Stimulated activated CD8-positive, alpha-beta memory T cell treated with anti-CD3 and anti-CD28 coated beads, Interleukin-12 subunit alpha, Interleukin-12 subunit beta, amount 100 ng/mL, for 4 hours (primary cell): Measurements from ENCODE around the gene CYP2E1.
"Not testable (repeated sequence)": the region's sequence is repeated elsewhere in the genome, so short reads cannot be mapped to it uniquely, and the experiment has no call there.

Experiments used
- DNase-seq: peaks from one replicate; pipeline ENCODE4 v3.0.0-alpha.2; 2020; ENCODE audit warnings: low read depth

The CYP2E1 gene

DNA sequence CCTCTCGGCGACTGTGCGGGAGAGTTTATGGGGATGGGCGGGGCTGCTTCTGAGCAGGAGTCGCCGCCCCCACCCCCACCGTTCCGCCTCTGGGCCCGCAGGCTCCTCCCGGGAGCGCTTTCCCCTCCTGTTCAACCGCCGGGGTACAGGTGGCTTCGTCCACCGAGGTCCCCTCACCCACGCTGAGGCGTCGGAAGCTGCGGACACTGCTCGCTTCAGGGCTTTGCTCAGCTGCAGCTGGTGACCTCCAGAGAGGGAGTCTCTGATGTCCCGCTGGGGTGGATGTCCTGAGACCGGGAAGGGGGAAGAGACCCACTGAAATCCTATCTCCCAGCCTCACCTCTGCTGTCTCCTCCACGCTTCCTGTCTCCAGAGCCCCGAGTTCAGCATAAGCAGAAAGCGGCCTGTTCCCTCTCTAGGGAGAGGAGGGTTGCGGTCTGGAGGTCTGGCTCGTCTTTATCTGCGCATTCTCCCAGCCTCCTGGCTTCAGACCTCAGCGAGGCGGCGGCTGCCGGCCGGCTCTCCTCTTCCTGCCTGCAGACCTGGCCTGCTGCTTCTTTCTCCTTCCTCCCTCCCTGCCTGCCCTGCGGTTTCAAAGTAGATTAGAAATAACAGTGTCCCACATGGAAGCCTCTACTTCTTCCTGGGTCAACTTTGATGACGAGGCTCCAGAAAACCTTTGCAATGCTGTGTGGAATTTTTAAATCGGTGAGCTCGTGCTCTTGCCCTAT is 1.8 kb downstream of the CYP2E1 start:
- no peak for DNase-seq

DNA sequence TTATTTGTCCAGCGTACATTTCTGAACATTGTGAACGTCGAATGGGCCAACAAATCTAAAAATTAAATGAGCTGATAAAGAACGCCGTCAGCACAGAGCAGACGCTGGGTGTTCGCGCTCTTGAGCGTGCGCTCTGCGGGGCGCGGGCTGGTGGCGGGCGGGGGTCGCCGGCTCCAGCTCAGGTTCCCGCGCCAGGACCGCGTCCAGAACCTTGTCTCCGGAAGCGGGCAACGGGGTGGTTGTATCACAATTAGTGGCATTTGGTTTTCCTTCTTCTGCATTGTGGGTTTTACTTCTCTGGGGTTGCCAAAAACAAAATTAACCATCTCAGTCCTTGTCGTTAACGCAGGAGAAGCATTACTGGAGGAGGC is 2.4 kb downstream of the CYP2E1 start:
- no peak for DNase-seq

DNA sequence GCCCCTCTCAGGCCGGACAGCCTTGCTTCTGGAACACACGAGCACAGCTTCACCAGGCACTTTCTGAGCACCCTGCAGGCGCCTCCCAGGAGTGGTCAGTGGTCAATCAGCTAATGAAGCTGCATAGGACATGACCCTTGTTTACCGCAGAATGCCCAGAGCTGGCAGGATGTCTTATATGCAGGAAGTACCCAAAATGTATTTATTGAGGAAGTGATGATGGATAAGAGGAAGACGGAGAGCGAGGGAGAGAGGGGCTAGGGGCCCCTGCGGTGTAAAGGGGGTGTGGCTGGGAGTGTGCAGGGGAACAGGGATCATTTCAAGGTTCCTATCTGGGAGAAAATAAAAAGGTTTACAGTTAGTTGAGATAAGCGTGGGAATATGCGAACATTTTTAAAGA is 3.3 kb downstream of the CYP2E1 start:
- DNase-seq, result no peak

DNA sequence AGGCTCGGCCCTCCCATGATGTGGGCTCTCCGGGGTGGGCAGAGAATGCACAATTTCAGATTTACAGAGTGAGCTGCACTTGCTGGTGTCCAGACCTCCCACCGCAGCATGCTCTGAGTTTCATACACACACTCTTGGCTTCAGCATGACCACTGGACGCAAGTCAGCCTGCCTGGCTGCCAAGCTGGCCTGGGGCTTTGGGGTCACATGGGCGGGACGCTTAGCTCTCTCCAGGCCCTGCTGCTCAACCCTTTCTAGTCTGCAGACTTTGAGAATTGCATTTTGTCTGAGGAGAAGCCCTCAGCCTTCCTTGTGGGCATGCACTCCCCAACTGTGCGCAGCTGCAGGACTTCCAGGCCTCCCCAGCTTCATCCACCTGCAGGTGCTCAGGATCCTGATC is 5.7 kb downstream of the CYP2E1 start:
- DNase-seq, result no peak

DNA sequence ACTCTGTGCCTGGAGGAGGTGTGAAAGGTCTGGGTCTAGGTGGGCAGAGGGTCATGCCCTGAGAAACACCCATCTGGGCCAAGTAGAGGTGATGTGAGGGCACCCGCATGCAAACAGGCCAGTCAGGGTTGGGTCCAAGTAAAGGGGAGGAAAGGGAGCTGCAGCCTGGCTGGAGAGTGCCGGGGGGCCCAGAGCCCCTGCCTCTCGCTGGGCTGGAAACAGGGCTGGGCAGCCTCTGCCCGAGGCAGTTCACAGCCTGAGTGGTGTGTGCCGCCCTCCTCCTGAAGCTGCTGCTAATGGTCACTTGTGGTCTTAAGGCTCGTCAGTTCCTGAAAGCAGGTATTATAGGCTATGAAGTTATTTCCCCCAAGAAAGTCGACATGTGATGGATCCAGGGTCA is 7.3 kb downstream of the CYP2E1 start:
- DNase-seq, result no peak

DNA sequence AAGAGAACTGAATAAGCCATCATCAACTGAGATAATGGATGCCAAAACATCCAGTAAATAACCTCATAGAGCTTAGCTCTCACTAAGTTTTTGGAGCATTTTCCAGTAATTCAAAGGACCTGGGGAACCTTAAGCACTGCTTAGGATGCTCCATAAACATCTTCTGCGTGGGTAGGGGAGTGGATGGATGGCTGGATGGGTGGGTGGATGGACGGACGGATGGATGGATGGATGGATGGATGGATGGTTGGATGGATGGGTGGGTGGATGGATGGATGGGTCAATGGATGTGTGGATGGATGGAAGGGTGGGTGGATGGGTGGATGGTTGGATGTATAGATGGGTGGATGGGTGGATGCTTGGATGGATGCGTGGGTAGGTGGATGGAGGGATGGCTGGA is 9.0 kb downstream of the CYP2E1 start:
- no peak for DNase-seq

DNA sequence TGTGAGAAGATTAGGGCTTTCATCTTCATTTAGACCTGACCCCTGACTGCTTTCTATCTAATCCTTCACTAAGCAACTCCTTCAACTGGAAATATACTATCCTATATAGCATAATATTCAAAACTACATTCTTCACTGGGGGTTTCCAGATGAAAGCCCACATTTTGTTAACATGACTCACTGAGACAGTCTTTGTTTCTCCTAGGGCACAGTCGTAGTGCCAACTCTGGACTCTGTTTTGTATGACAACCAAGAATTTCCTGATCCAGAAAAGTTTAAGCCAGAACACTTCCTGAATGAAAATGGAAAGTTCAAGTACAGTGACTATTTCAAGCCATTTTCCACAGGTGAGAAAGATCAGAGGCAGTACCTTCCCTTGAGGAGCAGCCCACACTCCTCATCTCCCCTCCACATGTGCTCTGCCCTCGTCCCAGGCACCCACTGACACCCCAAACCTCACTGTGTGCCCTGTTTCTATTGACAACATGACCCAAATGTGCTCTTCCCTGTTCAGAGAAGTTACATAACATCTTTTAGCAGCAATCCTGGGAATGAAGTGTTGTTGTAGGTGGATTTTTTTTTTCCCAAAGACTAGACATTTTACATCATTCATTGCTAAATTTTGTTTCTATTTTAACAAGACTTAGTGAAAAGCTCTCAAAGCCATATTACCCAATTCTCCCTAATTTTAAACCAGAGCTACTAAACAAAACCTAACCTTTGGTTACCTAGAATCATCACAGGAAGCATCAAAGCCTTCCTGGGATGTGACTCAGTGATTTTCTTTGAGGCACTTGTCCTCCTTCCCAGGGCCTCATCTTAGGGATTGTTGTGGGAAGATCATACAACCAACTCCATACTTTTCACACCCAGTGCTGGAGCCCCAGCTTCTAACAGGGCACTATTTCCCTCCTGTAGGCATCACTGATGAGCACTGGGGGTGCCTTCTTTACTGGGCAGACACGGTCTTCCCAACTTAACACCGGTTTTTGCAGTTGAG is 10.7 kb downstream of the CYP2E1 start:
- no peak for DNase-seq

DNA sequence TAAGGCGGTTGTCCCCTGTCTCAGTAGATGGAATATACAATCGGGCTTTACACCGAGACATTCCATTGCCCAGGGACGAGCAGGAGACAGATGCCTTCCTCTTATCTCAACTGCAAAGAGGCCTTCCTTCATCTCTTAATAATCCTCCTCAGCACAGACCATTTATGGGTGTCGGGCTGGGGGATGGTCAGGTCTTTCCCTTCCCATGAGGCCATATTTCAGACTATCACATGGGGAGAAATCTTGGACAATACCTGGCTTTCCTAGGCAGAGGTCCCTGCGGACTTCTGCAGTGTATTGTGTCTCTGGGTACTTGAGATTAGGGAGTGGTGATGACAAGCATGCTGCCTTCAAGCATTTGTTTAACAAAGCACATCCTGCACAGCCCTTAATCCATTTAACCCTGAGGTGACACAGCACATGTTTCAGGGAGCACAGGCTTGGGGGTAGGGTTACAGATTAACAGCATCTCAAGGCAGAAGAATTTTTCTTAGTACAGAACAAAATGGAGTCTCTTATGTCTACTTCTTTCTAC is 14.3 kb downstream of the CYP2E1 start:
- DNase-seq, result not testable (repeated sequence)

DNA sequence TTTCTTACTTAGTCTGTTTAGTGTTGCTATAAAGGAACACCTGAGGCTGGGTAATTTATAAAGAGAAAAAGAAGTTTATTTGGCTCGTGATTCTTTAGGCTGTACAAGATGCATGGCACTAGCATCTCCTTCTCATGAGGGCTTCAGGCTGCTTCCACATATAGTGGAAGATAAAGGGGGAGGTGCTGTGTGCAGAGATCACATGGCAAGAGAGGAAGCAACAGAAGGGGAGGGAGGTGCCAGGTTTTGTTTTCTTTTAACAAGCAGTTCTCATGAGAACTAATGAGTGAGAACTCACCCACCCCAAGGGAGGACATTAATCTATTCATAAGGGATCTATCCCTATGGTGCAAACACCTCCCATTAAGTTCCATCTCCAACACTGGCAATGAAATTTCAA is 17.3 kb downstream of the CYP2E1 start:
- no peak for DNase-seq

DNA sequence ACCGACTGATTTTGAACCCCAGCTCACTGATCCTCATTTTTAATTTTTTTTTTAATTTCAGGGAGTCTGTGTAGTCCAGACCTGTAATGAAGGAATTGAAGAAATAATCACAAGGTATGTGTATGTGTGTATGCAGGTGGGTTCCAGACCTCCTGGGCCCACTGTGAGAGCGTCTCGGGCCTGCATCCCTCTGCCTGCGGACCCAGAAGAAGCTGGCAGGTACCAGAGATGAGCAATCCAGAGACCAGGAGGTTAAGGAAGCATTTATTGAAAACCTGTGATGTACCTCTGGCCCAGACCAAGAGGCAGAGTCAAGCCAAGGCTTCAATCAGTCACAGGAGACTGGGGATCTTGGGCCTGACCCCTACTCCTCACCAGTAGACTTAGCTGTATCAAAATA is 27.4 kb downstream of the CYP2E1 start:
- no peak for DNase-seq

DNA sequence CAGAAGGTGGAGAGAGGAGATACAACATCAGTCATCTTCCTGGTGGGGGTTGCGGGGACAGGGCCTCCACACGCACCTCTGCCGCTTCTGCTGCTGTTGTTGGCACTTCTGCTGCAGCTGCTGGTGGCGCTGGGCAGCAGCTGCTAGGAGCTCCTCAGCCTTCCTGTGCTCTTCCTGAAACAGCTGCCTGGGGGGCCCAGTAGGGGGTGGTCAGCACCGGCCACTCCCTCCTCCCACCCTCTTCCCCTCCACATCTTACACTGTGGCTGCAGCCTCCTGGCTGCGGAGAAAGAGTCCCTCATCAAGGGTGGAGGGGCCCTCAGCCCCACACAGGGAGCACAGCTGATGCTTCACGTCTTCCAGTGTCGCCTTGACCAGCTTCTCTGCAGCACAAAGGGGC is 28.4 kb downstream of the CYP2E1 start:
- no peak for DNase-seq

DNA sequence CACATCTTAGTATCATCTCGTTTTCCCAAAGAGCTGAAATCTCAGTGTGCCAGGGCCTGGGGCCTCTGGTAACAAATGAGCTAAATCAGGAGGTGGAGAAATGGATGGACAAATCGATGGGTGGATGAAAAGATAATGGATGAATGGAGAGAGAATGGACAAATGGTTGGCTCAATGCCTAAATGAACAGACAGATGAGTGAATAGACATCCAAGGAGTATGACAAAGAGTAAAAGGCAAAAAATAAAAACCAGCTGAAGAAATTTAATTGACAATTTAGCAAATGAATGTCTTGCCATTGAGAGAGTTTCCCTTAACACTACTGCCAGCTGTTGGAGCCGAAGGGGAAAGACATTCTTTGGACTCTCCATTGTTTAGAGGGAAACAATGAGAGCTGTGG is 30.2 kb downstream of the CYP2E1 start:
- no peak for DNase-seq

DNA sequence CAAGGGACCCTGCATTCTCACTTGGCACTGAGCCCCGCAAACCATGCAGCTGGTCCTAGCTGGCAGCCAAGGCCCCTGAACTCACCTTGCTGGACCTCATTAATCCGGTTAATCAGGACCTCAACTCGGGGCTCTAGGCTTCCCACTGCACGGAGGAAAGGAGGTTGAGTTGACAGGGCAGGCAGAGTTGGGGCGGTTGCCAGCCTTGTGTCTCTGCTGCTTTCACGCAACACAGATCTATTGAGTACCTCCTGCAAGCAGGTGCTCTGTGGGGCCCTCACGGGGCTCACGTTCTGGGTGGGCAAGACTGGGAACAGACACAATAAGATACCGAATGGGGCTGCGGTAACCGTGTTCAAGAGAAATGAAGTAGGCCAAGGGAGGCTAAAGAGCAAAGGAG is 32.1 kb downstream of the CYP2E1 start:
- DNase-seq, result no peak

DNA sequence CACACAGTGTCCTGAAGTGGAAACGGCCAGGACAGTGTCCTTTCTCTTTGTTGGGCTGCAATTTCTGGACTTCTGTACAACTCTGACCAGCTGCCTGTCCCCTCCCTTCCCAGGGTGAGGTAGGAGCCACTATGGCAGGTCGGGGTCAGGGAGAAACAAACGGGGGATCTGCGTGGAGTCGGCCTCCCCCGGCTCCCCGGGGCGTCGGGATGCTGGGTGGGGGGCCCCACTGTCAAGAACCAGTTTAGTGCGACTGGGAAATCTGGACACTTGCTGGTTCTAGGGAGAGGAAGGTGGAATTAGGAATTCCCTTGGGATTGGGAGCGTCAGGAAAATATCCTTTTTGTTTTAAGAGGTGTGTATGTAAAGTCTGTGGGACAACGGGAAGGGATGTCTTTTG is 37.7 kb downstream of the CYP2E1 start:
- DNase-seq, result no peak

DNA sequence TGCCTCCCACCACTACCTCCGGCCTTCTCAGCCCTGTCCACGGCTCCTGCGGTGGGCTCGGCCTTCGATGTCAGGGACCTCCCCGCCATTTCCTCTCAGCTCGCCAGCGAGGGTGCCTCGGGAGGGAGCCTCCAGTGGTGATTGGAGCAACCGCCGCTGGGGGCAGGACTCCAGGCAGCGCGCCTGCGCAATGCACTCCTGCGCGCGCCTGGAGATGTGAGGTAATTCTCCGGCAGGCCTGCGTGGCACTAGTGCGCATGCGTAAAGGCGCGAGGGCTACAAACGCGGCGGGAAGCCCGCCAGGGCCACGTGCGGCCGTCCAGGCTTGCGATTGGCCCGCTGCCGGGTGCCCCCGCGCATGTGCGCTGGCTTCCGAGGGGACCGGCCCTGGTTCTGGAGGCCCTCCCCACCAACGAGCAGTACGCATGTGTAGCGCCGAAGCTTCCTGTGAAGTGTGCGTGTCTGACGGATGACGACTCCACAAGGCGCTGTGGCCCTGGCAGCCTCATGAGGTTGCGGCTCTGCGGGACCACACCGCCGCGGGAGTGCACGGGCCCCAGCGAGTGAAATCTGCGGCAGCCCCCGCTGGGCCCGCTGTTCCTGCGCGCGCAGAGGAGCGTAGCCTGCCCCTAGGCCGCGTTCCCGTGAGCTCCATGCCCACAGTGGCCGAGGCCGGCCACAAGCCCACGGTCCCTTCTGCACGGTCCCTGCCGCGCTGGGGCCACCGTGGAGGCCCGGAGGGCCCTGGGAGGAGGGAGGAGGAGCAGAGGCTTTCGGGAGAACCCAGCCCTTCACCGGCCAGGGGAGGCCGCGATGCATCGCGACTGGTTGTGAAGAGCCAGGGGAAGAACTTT is 38.5 kb downstream of the CYP2E1 start, which contains the start of gene SYCE1:
Gene SYCE1 (minus strand): TSS at position 143 of the 854 bp plus-strand sequence. CDS start 54 bp downstream, at position 89.
- no peak for DNase-seq

DNA sequence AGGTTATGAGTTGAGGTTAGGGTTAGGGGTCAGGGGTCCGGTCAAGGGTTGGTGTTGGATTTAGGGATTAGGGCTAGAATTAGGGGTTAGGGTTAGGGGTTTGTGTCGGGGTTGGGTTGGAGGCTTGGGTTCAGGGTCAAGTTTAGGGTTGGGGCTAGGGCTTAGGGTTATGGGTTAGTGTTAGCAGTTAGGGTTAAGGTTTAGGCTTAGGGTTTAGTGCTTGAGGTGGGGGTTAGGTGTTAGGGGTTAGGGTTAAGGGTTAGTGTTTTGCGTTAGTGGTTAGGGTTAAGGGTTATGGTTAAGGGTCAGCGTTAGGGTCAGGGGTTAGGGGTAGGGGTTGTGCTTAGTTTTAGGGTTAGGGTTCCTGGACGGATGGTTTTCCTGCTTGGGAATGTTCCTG is 40.0 kb downstream of the CYP2E1 start:
- DNase-seq, result no peak

DNA sequence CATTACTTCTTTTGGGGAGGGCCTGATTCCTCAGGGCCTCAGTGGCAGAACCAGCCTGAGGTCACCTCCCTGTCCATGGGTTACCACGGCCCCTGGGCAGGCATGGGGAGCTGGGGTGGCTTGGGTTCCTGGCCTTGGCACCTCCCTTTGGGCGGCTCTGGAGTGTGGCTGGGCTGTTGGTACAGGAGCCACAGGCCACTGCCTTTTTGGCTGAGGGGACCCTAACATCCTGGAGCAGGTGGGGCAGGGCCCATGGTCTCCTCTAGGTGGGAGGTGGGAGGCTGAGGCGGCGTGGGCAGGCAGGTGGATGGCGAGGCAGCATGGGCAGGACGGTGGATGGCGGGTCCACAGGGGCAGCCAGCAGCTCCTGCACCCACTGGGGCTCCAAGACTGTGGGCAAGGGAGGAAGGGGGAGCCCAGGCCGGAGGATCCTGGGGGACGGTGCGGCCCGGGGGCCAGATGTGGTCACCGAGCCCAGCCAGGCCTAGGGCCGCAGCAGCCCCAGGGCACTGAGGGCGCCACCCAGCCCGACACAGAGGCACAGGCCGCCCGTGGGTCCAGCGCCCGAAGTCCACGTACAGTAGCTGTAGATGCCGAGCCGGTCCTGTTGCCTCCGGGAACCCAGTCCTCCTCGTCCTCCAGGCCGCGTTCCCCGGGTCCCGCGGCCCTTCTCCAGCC is 40.6 kb downstream of the CYP2E1 start:
- DNase-seq, result no peak

DNA sequence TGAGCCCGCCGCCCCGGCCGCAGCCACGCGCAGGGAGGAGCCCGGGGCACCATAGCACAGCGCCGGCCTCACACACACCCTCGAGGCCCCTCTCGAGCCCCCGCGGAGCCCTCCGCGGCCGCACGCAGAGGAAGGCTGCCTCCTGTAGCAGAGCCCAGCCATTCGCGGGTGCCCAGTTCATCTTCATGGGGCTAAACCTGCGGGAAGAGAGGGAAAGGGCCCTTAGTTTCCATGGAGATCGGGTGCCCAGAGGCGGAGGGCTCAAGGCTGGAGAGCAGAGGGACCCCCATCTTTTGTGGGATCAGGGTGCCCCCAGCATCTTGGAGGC is 41.1 kb downstream of the CYP2E1 start:
- no peak for DNase-seq

DNA sequence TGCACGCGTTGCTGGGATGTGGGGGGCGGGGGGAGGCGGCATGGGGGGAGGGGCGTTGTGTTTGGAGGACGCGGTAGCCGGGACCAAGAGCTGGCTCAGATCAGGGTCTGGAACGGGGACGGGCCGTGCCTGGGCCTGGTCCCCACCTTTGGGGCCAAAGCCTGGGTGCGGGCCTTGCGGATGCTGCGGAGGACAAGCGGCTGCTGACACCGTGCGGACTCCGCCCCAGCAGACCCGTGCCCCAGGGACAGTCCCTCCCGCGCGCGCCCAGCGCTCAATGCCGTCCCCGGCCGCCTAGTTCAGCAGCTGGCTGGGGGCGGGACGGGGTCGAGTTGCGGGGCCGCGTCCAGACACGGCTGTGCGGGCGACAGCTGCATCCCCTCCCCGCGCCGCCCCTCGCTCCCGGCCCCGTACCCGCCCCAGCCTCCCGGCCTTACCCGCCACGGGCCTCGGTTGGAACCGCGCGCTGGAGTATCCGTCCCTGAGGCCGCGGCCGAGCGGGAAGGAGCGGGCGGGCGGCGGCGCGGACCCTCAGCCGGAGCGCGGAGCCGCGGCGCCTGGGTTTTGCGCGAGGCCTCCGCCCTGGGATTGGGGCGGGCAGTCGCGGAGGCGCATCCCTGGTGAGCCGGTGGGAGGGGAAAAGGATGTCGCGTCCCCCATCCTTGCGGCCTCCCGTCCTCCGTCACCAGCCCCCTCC is 41.8 kb downstream of the CYP2E1 start:
- DNase-seq, result not testable (repeated sequence)

DNA sequence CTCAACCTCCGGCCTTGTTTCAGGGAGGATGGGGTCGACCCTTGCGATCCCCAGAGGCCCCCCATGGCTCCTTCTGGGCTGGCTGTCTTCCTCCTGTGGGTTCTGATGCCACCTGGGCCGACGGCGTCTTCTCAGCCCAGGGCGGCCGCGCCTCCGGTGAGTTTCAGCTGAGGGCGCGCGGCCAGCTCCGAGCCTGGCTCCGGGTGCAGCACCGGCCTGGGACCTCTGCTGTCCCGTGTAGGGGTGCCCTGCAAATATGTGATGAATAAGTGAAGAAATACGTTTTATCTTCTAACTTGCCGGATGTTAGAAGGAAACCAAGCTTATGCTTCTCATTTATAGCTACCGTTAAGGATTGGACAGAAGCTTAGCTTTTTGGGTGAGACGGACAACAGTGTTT is 42.6 kb downstream of the CYP2E1 start:
- not testable (repeated sequence) for DNase-seq

DNA sequence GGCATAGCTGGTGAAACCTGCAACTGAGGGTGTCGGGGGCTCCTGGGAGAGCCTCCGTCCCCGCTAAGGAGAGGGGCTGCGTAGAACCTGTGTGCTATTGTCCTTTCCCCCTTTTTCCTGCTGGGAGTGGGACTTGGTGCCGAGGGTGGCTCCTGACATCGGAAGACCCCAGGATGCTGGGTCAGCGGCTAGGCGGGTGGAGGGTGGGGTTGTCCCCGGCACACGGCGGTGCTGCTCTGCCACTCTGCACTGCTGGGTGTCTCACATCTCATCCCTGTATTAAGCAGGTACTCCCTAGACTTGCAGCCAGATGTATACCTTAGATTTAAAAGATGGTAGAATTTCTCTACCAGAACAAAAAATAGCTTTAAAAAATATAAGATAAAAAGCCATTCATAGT is 44.9 kb downstream of the CYP2E1 start:
- DNase-seq, result not testable (repeated sequence)
